ENCODE results near the gene RAMACL. TPM values are rescaled to one million over a fixed set of nuclear protein-coding genes. Genes with fewer than 3 reads are reported as not detected.
A peak's percentile ranks its signal among the peaks of the same experiment; 100 is the strongest.
"Not testable (repeated sequence)": the region's sequence is repeated elsewhere in the genome, so short reads cannot be mapped to it uniquely, and the experiment has no call there.

RAMACL gene
- 1.8 and 2.3 TPM in 2 replicates for total RNA-seq

GRCh38 chr6:166586424-166587156, at the start of gene RAMACL:
Gene RAMACL (minus strand): TSS chr6:166586678. CDS start chr6:166586477, 201 bp downstream.
- H3K9me3 Mint-ChIP-seq = no peaks in the 10 kb centered on the region
- H3K4me1 Mint-ChIP-seq = peaks cover 42% of the 10 kb centered on the region
- CTCF ChIA-PET = interaction anchor here (0.6 to 1.3 kb wide), 2 partner anchors 76 to 335 kb away, joined by 3 to 4 read pairs; no protein-coding TSS in a partner anchor
- no peaks in the 10 kb centered on the region for H3K27me3 Mint-ChIP-seq
- DNase-seq = no peak
- POLR2A ChIA-PET = interaction anchor here (0.9 to 4.2 kb wide), 2 partner anchors 40 to 71 kb away, joined by 4 to 67 read pairs; partner anchors contain the start of gene RPS6KA2
- no peak for TF ChIP-seq CTCF (IDR thresholded peaks at IDR 0.05)
- no peaks in the 10 kb centered on the region for H3K36me3 Mint-ChIP-seq (ENCODE audit: low read depth)
- peak; percentile 60 for ATAC-seq (ENCODE audit: low read depth)
- intact Hi-C loops (cut with micrococcal nuclease) = loop anchor here (5.0 kb wide), 1 partner anchor 411 kb away; the partner anchor contains the start of gene CEP43
- H3K4me3 Mint-ChIP-seq = no peak within 1 kb of the TSS
- peak within 1 kb of the TSS; percentile 71 for H3K27ac Mint-ChIP-seq

- no peaks in the 10 kb centered on the region for H3K9me3 Mint-ChIP-seq
- intact Hi-C loops (cut with micrococcal nuclease) = no loop called here
- CTCF ChIA-PET = no interaction called here
- peaks cover 26% of the 10 kb centered on the region for H3K4me1 Mint-ChIP-seq
- POLR2A ChIA-PET = no interaction called here
- no peak overlapping the region for H3K4me3 Mint-ChIP-seq
- no peak for TF ChIP-seq CTCF (IDR thresholded peaks at IDR 0.05)
- no peaks in the 10 kb centered on the region for H3K36me3 Mint-ChIP-seq (ENCODE audit: low read depth)
- H3K27me3 Mint-ChIP-seq = peaks cover 56% of the 10 kb centered on the region
- ATAC-seq (ENCODE audit: low read depth) (no peak), DNase-seq (no peak)
- H3K27ac Mint-ChIP-seq = no peak overlapping the region
Observed at GRCh38 chr6:166635013-166635970, 48.8 kb upstream of the RAMACL start.

GRCh38 chr6:166634581-166634980, 48.1 kb upstream of the RAMACL start:
- H3K27ac Mint-ChIP-seq; ATAC-seq (ENCODE audit: low read depth); intact Hi-C loops (cut with micrococcal nuclease); POLR2A ChIA-PET; CTCF ChIA-PET; DNase-seq; H3K9me3 Mint-ChIP-seq; H3K4me3 Mint-ChIP-seq; H3K36me3 Mint-ChIP-seq (ENCODE audit: low read depth): not testable (repeated sequence)
- peaks cover 58% of the 10 kb centered on the region for H3K27me3 Mint-ChIP-seq
- H3K4me1 Mint-ChIP-seq = peaks cover 21% of the 10 kb centered on the region

GRCh38 chr6:166633732-166634535, 47.5 kb upstream of the RAMACL start:
- no peak overlapping the region for H3K4me3 Mint-ChIP-seq
- TF ChIP-seq CTCF (IDR thresholded peaks at IDR 0.05) = no peak
- DNase-seq (no peak), ATAC-seq (ENCODE audit: low read depth) (peak; percentile 29)
- peaks cover 19% of the 10 kb centered on the region for H3K4me1 Mint-ChIP-seq
- no peaks in the 10 kb centered on the region for H3K36me3 Mint-ChIP-seq (ENCODE audit: low read depth)
- intact Hi-C loops (cut with micrococcal nuclease) = no loop called here
- POLR2A ChIA-PET = no interaction called here
- no peaks in the 10 kb centered on the region for H3K9me3 Mint-ChIP-seq
- CTCF ChIA-PET = no interaction called here
- H3K27ac Mint-ChIP-seq = no peak overlapping the region
- peaks cover 58% of the 10 kb centered on the region for H3K27me3 Mint-ChIP-seq

- Mint-ChIP-seq H3K27ac (no peak overlapping the region), H3K36me3 (ENCODE audit: low read depth) (no peaks in the 10 kb centered on the region), H3K27me3 (peaks cover 51% of the 10 kb centered on the region), H3K4me3 (no peak overlapping the region), H3K4me1 (peaks cover 18% of the 10 kb centered on the region), H3K9me3 (no peaks in the 10 kb centered on the region)
- intact Hi-C loops (cut with micrococcal nuclease) = no loop called here
- ChIA-PET POLR2A (no interaction called here), CTCF (no interaction called here)
- TF ChIP-seq CTCF (IDR thresholded peaks at IDR 0.05) = no peak
- DNase-seq = no peak
- ATAC-seq (ENCODE audit: low read depth) = no peak
Observed at GRCh38 chr6:166632731-166633130, 46.3 kb upstream of the RAMACL start.
